Right lobe of liver (tissue), 4 donors: ENCODE measurements around the gene PHF11.

Experiments used
- CTCF ChIP-seq, 4 donors: fragments of 200-600 bp in 3 of 4; fragments of 450-650 bp in 1 of 4; IDR thresholded peaks; one replicate each; pipeline versions ENCODE4 v1.5.1 to v1.8.0; 2016 to 2022; ENCODE audit warnings: antibody characterized with exemption in 4 of 4, mild to moderate bottlenecking in 2 of 4
- POLR2A ChIP-seq: fragments of 450-650 bp; IDR thresholded peaks from one replicate; pipeline ENCODE4 v1.6.1; 2017; ENCODE audit warnings: antibody characterized with exemption, mild to moderate bottlenecking
- donor health status: DM: no; HTN: no; CAD: no.
- donor health status: DM: no; HTN: no; CAD: no.
- donor health status: DM: no; HTN: yes; CAD: no.

GRCh38 chr13:49450105-49450819, 45.5 kb upstream of the PHF11 start:
- no peak for TF ChIP-seq CTCF (IDR thresholded peaks at IDR 0.05)
- TF ChIP-seq POLR2A, result no peak
